SK-N-SH (cell line): Measurements from ENCODE around the gene STX16. TPM values are rescaled to one million over a fixed set of nuclear protein-coding genes. Genes with fewer than 3 reads are reported as not detected.

Experiments
- polyA plus RNA-seq, 3 experiments: library from polyadenylated mRNA; depleted of rRNA; stranded (reverse); fragments of >200 nt; gene quantifications; 2 replicates each; pipeline ENCODE4 v1.2.3, GENCODE V29; 2012

The STX16 gene
- polyA plus RNA-seq, 1 of the 3 experiments (the other 2 are of a cell fraction) = 63.8 TPM

Other genes starting within 250 kb of the STX16 start
- 0.31 and 0.99 TPM in 2 replicates for gene APCDD1L, start 135.9 kb upstream of the STX16 start, polyA plus RNA-seq (2012; rRNA removed)
- 2.3 and 2.8 TPM in 2 replicates for gene NPEPL1, start 41.5 kb downstream of the STX16 start, polyA plus RNA-seq (2012; rRNA removed)
- gene GNAS-AS1, start 199.6 kb downstream of the STX16 start, polyA plus RNA-seq (2012; rRNA removed) = 1.2 and 1.5 TPM in 2 replicates
- 1,011 and 1,562 TPM in 2 replicates for gene GNAS, start 201.4 kb downstream of the STX16 start, polyA plus RNA-seq (2012; rRNA removed)